T-helper 17 cell (primary cell): Measurements from ENCODE around the gene ARTN. TPM values are rescaled to one million over a fixed set of nuclear protein-coding genes. Genes with fewer than 3 reads are reported as not detected.

Experiments
- ATAC-seq: fragments of 150-1000 bp; cut with Tn5 transposase; 2 replicates; pipeline ENCODE4 v1.10.0; 2021; ENCODE audit warnings: mild to moderate bottlenecking, moderate library complexity
- DNase-seq, 3 donors: peaks; one replicate each; pipeline versions ENCODE4 v3.0.0 to v3.0.0-alpha.2; 2020 to 2021
- H3K9me3 ChIP-seq: one replicate; pipeline ENCODE4 v1.7.0; 2013; ENCODE audit warnings: low read length, mild to moderate bottlenecking; ENCODE audit not compliant: control insufficient read depth, poor library complexity, severe bottlenecking
- H3K27ac Mint-ChIP-seq: one replicate; pipeline ENCODE4 v1.8.0; 2022; ENCODE audit warnings: mild to moderate bottlenecking, moderate library complexity, mixed read lengths
- H3K27me3 Mint-ChIP-seq: one replicate; pipeline ENCODE4 v1.8.0; 2022; ENCODE audit warnings: mixed read lengths
- H3K36me3 Mint-ChIP-seq: one replicate; pipeline ENCODE4 v1.8.0; 2022; ENCODE audit warnings: low read depth, mixed read lengths
- H3K4me1 Mint-ChIP-seq: one replicate; pipeline ENCODE4 v1.8.0; 2022; ENCODE audit warnings: mild to moderate bottlenecking, mixed read lengths
- H3K4me3 Mint-ChIP-seq: one replicate; pipeline ENCODE4 v1.8.0; 2022; ENCODE audit warnings: mild to moderate bottlenecking, moderate library complexity, mixed read lengths
- total RNA-seq, 4 donors: library from RNA in 2 of 4; stranded (reverse) in 2 of 4; gene quantifications; one replicate each; pipeline ENCODE4 v1.2.3 and lab custom pipeline; 2022 to 2026

The ARTN gene
- total RNA-seq, 2 donors from 2014 or later: 0.52 to 0.65 TPM

GRCh38 chr1:43946236-43947060 is 12.8 kb downstream of the ARTN start, which contains the start of gene IPO13:
Gene IPO13, plus strand, starts transcription at chr1:43946950. Its CDS starts 651 bp downstream, at chr1:43947601.
- H3K4me1 Mint-ChIP-seq: peaks cover 52% of the 10 kb centered on the region
- H3K9me3 ChIP-seq: no peaks in the 10 kb centered on the region
- peaks cover 13% of the 10 kb centered on the region for H3K36me3 Mint-ChIP-seq
- peak within 1 kb of the TSS; percentile 91 for H3K27ac Mint-ChIP-seq
- peak within 1 kb of the TSS; percentile 97 for H3K4me3 Mint-ChIP-seq
- ATAC-seq: peak; percentile 98
- no peaks in the 10 kb centered on the region for H3K27me3 Mint-ChIP-seq
- DNase-seq: peak; percentile 90 to 93 (median 90)

DNA sequence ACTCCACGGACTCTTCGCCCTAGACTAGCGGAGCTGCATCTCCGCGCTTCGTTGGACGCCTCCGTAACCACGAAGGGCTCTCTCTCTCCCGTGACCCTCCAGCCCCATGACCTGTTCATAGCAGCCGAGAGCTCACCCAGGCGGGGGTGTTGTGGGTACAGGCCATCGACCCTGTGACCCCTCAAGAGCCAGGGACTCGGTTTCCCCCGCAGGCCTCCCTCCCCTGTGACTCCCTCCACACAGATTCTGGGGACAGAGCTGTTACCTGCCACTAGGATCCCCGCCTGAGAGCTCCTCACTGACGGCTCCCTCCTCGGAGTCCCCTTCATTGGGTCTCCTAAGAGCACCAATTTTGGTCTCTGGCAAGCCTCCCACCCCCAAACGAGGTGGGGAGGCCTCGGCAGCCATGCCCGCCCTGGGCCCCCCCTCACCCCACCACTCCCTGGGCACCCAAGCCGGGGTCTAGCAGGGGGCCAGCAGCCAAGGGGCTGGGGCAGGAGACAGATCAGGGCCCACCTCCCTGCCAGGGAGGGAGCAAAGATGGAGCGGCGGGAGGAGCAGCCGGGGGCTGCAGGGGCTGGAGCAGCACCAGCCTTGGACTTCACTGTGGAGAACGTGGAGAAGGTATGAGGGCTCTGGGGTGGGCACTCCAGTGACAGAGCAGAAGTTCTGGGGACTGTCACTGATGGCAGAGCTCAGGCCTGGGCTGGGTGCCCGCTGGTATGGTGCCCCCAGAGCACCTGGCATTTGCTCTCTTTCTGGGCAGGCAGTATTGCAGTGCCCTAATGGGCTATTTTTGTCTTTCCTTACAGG is 13.7 kb downstream of the ARTN start:
- ATAC-seq: no peak
- Mint-ChIP-seq H3K4me1 (peaks cover 54% of the 10 kb centered on the region), H3K27ac (peak overlapping the region; percentile 91), H3K4me3 (peak overlapping the region; percentile 97), H3K27me3 (no peaks in the 10 kb centered on the region), H3K36me3 (peaks cover 13% of the 10 kb centered on the region)
- no peaks in the 10 kb centered on the region for H3K9me3 ChIP-seq
- no peak for DNase-seq

DNA sequence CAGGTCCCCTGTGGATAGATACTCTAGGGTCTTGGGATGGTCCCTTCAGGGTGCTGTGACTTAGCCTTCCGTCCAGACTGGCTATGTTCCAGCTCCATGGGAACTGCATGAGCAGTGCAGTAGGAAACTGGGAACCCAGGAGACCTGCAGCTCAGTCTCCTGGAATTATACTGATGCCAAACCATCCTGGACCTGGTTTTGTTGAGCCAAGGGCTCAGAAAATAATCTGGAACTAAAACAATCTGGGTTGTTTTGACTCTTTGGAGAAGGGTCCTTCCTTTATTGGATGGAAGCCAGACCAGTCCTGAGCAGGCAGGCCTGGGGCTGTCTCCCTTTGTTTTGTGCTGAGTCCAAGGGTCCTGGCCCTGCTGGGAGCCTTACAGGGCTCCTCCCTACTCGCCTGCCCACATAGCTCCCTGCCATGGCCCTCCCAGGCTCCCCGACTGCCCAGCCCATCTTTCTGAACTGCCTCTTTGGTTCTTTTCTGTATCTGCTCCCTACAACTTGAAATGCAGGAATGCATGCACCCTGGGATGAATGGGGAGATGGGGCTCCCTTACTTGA is 14.4 kb downstream of the ARTN start:
- Mint-ChIP-seq H3K4me1 (peaks cover 48% of the 10 kb centered on the region), H3K4me3 (peak overlapping the region; percentile 97), H3K36me3 (peaks cover 10% of the 10 kb centered on the region), H3K27ac (peak overlapping the region; percentile 91), H3K27me3 (no peaks in the 10 kb centered on the region)
- DNase-seq: no peak
- no peaks in the 10 kb centered on the region for H3K9me3 ChIP-seq
- no peak for ATAC-seq

DNA sequence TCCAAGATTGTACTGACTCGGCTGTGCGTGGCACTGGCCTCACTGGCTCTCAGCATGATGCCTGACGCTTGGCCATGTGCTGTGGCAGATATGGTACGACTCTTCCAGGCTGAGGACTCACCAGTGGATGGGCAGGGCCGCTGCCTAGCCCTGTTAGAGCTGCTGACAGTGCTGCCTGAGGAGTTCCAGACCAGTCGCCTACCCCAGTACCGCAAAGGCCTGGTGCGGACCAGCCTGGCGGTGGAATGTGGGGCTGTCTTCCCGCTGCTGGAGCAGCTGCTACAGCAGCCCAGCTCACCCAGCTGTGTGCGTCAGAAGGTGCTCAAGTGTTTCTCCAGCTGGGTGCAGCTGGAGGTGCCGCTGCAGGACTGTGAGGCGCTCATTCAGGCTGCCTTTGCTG is 16.1 kb downstream of the ARTN start:
- DNase-seq: no peak
- H3K27me3 Mint-ChIP-seq: no peaks in the 10 kb centered on the region
- ATAC-seq: no peak
- peaks cover 7% of the 10 kb centered on the region for H3K36me3 Mint-ChIP-seq
- no peak overlapping the region for H3K4me3 Mint-ChIP-seq
- no peaks in the 10 kb centered on the region for H3K9me3 ChIP-seq
- peak overlapping the region; percentile 41 for H3K27ac Mint-ChIP-seq
- peaks cover 46% of the 10 kb centered on the region for H3K4me1 Mint-ChIP-seq

DNA sequence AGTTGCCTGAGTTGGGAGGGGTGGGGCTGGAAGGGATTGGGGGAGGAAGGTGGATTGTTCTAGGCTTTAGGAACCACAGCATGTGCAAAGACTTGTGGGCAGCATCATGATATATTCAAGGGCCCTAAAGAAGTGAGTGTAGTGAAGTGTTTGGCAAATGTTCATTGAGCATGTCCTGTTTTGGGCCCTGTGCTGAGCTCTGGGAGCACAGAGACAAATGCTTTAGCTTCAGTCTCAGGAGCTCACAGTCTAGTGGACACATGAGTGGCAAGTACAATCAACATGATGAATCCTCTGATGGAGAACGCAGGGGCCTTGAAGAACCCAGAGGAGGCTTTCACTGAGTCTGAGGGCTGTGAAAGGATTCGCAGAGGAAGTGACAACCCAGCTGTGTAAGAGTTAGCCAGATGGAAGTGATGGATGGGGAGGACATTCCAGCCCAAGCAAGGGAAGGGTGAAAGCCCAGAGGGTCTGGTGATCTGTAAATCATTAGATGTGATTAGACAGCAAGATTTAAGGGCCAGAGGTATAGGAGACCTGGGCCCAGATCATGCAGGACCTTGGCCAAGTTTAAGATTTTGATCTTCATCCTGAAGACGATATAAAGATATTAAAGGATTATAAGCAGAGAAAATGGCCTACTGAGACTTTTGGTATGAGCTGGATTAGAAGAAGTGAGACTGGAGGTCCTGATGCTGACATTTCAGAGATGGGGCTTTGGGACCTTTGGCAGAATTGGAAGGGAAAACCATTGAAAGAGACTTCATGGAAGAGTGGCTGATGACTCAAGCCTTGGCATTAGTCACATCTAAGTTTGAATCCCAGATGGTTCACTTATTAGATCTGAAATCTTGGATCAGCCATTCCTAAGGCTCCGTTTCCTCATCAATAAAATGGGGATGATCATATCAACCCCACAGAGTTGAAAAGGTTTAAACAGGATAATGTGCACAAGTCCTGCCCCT is 17.7 kb downstream of the ARTN start:
- peak overlapping the region; percentile 37 for H3K27ac Mint-ChIP-seq
- DNase-seq (no peak), ATAC-seq (no peak)
- no peak overlapping the region for H3K4me3 Mint-ChIP-seq
- peaks cover 7% of the 10 kb centered on the region for H3K36me3 Mint-ChIP-seq
- H3K9me3 ChIP-seq: no peaks in the 10 kb centered on the region
- peaks cover 36% of the 10 kb centered on the region for H3K4me1 Mint-ChIP-seq
- H3K27me3 Mint-ChIP-seq: no peaks in the 10 kb centered on the region

DNA sequence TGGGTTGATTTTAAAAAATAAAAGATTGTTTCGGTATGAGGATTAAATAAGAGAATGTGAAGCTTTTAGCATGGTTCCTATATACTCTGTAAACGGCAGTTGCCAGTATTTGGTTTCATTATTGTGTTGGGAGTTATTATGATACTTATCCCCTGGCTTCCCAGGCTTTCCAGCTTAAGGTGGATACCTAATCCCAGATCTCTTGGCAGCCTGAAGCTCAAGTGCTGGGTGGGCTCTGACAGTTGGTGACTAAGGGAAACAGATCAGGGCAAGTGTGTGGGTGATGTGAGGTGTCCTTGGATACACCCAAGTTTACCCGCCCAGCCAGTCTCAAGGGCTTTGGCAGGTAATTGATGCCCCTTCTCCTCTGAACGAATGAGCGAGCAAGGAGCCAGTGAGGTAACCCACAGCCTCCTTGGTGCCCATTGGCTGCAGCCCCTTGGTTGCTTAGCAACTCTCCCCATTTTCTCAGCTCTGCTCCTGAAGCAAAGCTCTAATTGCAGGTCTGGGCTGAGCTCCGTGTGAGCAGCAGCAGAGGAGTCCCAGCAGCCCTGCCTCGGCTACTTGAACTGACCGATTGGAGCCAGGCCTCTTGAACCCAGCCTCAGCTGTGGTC is 19.2 kb downstream of the ARTN start:
- no peaks in the 10 kb centered on the region for H3K9me3 ChIP-seq
- Mint-ChIP-seq H3K27me3 (no peaks in the 10 kb centered on the region), H3K4me1 (peaks cover 31% of the 10 kb centered on the region), H3K4me3 (no peak overlapping the region), H3K36me3 (peaks cover 10% of the 10 kb centered on the region), H3K27ac (no peak overlapping the region)
- DNase-seq (no peak), ATAC-seq (no peak)

DNA sequence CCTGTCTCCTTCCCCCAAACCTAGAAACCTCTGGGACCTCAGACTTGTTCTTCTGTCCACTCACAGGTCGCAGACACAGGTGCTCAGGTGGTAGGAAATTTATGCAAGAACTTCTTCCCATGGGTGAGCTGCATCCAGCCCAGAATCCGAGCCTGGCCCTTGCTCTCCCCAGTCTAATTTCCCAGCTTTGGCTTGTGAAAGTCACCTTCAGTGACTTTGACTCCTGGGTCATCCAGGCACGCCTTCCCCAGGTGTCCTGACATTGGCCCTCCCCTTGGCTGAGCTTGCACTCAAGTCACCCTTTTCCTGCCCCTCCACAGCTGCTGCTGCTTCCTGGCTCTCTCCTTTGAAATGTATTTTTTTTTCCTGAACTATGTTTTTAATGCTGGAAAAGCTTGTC is 19.8 kb downstream of the ARTN start:
- peaks cover 10% of the 10 kb centered on the region for H3K36me3 Mint-ChIP-seq
- ATAC-seq (no peak), DNase-seq (no peak)
- no peaks in the 10 kb centered on the region for H3K27me3 Mint-ChIP-seq
- H3K9me3 ChIP-seq: no peaks in the 10 kb centered on the region
- H3K4me1 Mint-ChIP-seq: peaks cover 27% of the 10 kb centered on the region
- no peak overlapping the region for H3K4me3 Mint-ChIP-seq
- H3K27ac Mint-ChIP-seq: no peak overlapping the region

DNA sequence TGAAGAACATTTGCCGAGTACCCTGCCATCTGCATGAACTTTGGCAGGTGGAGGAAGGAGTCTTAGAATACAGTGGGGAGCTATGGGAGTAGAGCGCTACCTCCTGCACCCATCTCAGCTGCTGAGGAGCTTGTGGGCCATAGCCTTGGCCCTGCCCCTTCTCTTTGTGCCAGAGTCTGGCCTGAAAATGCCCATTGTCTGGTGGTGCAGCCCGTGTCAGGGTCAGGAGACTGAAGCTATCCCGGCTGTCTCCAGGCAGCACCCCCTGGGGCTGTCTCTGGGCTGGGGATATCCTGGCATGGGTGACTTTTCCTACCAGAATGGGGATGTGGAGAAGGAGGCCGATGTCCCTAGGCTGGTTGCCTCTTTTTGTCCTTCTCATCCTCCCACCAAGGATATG is 20.4 kb downstream of the ARTN start:
- Mint-ChIP-seq H3K4me3 (no peak overlapping the region), H3K36me3 (peaks cover 10% of the 10 kb centered on the region), H3K27me3 (no peaks in the 10 kb centered on the region), H3K27ac (no peak overlapping the region), H3K4me1 (peaks cover 23% of the 10 kb centered on the region)
- ATAC-seq (no peak), DNase-seq (no peak)
- no peaks in the 10 kb centered on the region for H3K9me3 ChIP-seq

DNA sequence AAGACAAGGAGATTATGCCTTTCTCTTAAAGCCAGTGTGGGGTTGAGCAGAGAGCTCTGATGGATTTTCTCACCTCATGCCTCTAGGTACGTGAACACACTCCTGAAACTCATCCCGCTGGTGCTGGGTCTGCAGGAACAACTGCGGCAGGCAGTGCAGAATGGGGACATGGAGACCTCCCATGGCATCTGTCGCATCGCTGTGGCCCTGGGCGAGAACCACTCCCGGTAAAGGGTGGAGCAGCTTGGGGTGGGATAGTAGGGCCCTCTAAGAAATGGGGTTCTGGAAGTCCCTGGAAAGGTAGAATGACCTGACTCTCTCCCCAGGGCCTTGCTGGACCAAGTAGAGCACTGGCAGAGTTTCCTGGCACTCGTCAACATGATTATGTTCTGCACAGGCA is 22.6 kb downstream of the ARTN start:
- H3K27ac Mint-ChIP-seq: no peak overlapping the region
- peaks cover 14% of the 10 kb centered on the region for H3K4me1 Mint-ChIP-seq
- H3K36me3 Mint-ChIP-seq: peaks cover 5% of the 10 kb centered on the region
- ATAC-seq: no peak
- DNase-seq: no peak
- no peaks in the 10 kb centered on the region for H3K27me3 Mint-ChIP-seq
- no peak overlapping the region for H3K4me3 Mint-ChIP-seq
- no peaks in the 10 kb centered on the region for H3K9me3 ChIP-seq

DNA sequence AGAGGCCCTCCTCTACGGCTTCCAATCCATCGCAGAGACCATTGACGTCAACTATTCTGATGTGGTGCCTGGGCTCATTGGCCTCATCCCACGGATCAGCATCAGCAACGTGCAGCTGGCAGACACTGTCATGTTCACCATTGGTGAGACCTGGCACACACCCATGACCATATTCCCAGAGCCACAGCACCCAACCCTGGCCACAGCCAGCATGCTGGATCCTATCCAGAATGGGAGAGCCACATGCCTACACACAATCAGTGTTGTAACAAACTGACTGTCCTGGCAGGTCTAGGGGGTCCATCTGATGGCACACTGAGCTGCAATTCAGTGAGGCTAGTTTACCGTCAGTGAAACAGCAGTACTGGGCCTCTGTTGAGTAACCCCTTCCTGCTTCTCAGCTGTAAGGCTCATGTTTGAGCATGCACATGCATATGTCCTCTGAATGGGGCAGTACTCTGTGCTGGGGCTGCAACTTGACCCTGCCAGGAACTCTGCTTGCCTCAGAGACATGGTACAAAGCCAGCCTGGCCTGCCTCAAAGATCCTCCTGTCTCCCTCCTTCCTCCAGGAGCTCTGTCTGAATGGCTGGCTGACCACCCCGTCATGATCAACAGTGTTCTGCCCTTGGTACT is 23.9 kb downstream of the ARTN start:
- H3K27me3 Mint-ChIP-seq: no peaks in the 10 kb centered on the region
- H3K27ac Mint-ChIP-seq: no peak overlapping the region
- no peaks in the 10 kb centered on the region for H3K9me3 ChIP-seq
- H3K4me1 Mint-ChIP-seq: peaks cover 14% of the 10 kb centered on the region
- no peak overlapping the region for H3K4me3 Mint-ChIP-seq
- H3K36me3 Mint-ChIP-seq: peaks cover 10% of the 10 kb centered on the region
- DNase-seq (no peak), ATAC-seq (no peak)

DNA sequence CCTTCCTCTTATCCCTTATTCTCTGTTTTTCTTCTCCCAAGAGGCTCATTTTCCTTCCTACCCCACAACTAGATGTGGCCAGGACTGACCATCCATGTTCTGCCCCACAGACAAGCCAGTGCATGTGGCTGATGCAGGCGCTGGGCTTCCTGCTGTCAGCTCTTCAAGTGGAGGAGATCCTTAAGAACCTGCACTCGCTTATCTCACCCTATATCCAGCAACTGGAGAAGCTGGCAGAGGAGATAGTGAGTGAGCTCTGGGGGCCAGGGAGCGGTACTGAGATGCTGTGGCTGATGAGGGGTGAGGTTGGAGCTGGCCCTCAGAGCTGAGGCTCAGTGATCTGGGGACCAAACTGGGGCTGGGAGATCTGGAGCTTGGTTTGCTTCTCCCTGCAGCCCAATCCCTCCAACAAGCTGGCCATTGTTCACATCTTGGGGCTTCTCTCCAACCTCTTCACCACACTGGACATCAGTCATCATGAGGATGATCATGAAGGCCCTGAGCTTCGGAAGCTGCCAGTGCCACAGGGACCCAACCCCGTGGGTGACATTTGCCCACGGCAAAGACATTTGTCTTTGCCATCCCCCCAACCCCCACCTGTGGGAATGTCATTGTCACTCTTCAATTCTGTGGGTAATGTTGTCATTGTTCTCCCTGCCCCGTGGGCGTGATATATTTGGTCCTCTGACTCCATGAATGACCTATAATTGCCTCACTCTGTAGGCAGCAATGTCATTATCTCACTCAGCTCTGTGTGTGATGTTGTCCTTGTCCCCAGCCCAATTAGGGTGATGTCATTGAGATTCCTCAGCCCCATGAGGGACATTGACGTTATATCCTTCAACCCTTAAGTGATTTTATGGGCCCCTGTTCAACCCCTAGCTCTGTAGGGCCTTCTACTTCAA is 25.0 kb downstream of the ARTN start:
- H3K4me1 Mint-ChIP-seq: peaks cover 14% of the 10 kb centered on the region
- no peak overlapping the region for H3K27ac Mint-ChIP-seq
- no peak overlapping the region for H3K4me3 Mint-ChIP-seq
- ATAC-seq (no peak), DNase-seq (no peak)
- H3K36me3 Mint-ChIP-seq: peaks cover 10% of the 10 kb centered on the region
- H3K27me3 Mint-ChIP-seq: no peaks in the 10 kb centered on the region
- no peaks in the 10 kb centered on the region for H3K9me3 ChIP-seq
